GM18907 (cell line): Measurements from ENCODE around the gene IFNA14.
"Not testable (repeated sequence)": the region's sequence is repeated elsewhere in the genome, so short reads cannot be mapped to it uniquely, and the experiment has no call there.

Experiments used
- ATAC-seq: cut with Tn5 transposase; IDR thresholded peaks from one replicate; pipeline ENCODE4 v1.9.1; 2021; ENCODE audit warnings: mild to moderate bottlenecking, moderate library complexity; ENCODE audit not compliant: unreplicated experiment

The IFNA14 gene

DNA sequence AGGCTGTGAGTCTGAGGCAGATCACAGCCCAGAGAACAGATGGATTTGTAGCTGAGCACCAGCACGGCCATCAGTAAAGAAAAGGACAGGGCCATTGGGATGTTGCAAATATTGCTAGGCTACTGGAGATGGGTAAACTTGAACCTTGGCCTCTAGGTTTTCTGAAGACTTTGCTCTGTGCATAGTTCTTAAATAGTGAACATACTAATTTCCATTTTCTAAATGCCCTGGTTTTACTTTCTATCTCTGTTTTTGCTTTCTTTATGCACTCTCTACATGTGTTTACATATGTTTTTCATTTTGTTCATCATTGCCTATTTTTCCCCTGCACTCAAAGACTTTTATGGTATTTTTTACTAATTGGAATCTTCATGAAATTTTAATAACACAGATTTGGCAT, 22.6 kb downstream of the IFNA14 start, which contains the start of gene IFNA16:
Gene IFNA16, minus strand, starts transcription at position 101 of the 400 bp plus-strand sequence. Its CDS starts 6 bp downstream, at position 95.
- not testable (repeated sequence) for ATAC-seq

DNA sequence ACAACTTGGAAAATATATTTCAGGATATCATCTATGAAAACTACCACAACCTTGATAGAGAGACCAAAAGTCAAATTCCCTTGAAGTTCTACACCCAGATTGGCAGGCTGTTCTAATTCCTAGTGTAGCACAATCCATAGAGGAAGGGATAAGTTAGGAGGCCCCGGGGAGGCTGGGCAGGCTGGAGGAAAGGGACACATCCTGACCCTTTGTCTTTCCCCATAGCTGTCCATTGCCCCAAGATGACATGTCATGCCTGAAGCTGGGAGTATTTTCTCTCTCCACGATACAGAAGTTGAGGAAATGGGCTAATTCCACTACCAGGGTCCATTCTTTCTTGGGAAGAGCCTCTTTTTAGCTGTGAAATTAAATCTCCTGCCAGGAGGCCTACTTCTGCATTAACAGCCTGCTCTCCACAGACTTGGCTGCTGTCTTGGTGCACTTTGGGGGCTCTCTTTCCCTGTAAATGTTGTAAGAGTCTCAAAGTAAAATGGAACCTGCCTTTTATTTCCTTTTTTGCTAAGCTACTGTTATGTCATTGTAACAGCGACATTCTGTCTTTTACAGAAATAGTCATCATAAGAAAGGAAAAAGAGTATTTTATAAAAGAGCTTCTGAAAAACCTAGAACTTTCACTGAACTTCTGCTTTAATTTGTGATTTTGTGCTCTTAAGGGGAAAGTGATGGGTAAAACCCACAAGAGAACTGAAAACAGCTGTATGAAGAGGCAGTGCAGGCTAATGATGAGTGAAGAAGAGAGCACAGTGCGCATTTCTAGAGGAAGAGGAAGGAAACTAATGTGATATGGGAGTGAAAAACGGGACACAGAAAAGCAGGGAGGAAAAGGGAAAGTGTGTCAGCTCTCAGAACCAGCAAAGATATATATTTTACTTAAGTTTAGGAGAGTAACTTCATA, 26.1 kb downstream of the IFNA14 start:
- peak; percentile 76 for ATAC-seq

DNA sequence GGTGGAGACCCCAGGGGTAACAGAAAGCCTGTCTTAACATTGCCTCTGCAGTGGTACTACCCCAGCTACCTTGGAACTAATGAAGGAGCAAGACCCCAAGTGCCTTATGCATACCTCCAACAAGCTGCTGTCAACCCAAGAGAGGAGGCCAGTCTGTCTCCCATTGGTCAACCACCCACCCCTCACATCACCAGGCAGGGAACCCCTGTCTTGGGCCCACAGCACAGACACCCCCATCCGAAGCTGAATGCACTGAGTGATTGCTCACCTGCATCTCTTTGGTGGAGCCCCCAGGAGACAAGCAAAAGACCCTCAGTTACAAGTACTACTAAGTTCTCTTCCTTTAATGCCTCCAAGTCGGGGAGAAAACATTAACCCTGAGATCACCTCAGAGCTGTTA, 27.6 kb downstream of the IFNA14 start:
- ATAC-seq: not testable (repeated sequence)

GRCh38 chr9:21210782-21211181, 29.0 kb downstream of the IFNA14 start:
- not testable (repeated sequence) for ATAC-seq

GRCh38 chr9:21210311-21210710, 29.5 kb downstream of the IFNA14 start:
- ATAC-seq: no peak

DNA sequence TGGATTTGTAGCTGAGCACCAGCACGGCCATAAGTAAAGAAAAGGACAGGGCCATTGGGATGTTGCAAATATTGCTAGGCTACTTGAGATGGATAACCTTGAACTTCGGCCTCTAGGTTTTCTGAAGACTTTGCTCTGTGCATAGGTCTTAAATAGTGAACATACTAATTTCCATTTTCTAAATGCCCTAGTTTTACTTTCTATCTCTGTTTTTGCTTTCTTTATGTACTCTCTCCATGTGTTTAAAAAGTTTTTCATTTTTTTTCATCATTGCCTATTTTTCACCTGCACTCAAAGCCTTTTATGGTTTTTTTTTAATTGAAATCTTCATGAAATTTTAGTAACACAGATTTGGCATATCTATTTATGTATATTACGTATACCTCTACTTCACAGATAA, 32.8 kb downstream of the IFNA14 start, which contains the start of gene IFNA10:
Gene IFNA10, minus strand, starts transcription at position 101 of the 400 bp plus-strand sequence. Its CDS starts 46 bp downstream, at position 55.
- ATAC-seq: not testable (repeated sequence)

DNA sequence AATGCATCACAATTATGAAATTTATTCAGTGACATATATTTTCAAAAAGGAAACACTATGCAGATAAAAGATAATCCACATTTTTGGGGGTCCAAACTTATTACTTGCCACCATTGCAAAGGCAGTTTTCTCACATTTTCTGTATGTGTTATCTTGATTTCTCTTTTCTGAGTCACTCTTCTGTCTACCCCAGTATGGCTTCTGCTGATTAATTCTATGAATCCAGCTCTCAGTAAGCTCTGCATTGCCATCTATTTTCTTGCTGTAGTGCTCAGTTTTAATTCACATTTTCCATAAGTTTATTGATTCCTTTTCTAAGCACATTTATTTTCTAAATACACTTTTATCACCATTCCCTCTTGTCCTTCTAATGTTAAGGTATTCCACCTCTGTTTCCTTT, 34.6 kb downstream of the IFNA14 start:
- ATAC-seq: no peak

- ATAC-seq: not testable (repeated sequence)
Measured at GRCh38 chr9:21202105-21202504, 37.7 kb downstream of the IFNA14 start, which contains the start of gene IFNA7. TSS of gene IFNA7 (minus strand) at chr9:21202205. CDS start at chr9:21202165, 40 bp downstream.

GRCh38 chr9:21194867-21195776, 44.7 kb downstream of the IFNA14 start:
- peak; percentile 93 for ATAC-seq
